Psoas muscle (tissue), 8 donors: ENCODE data around the gene GASK1A. TPM values are rescaled to one million over a fixed set of nuclear protein-coding genes. Genes with fewer than 3 reads are reported as not detected.
"Not testable (repeated sequence)": the region's sequence is repeated elsewhere in the genome, so short reads cannot be mapped to it uniquely, and the experiment has no call there.

ENCODE experiments used
- ATAC-seq, 4 donors: fragments of 200-7000 bp; cut with Tn5 transposase; one replicate each; pipeline ENCODE4 v1.9.1; 2020; ENCODE audit warnings: moderate library complexity in 3 of 4, mild to moderate bottlenecking in 2 of 4
- DNase-seq, 2 donors: peaks; one replicate each; pipeline ENCODE4 v3.0.0-alpha.2; 2020
- H3K27ac ChIP-seq: fragments of 200-600 bp; one replicate; pipeline ENCODE4 v1.8.0; 2022
- H3K27me3 ChIP-seq, 3 donors: fragments of 200-600 bp in 1 of 3; one replicate each; pipeline versions ENCODE4 v1.6.1 to v1.8.0; 2013 to 2022; ENCODE audit warnings: low read length in 2 of 3, mild to moderate bottlenecking in 2 of 3, moderate library complexity in 1 of 3; ENCODE audit not compliant: insufficient read depth in 3 of 3
- H3K36me3 ChIP-seq, 2 donors: fragments of 200-600 bp in 1 of 2; one replicate each; pipeline versions ENCODE4 v1.6.1 to v1.8.0; 2013 to 2022; ENCODE audit warnings: low read depth in 1 of 2, mild to moderate bottlenecking in 1 of 2, moderate library complexity in 1 of 2; ENCODE audit not compliant: insufficient read depth in 1 of 2
- H3K4me1 ChIP-seq: fragments of 200-600 bp; one replicate; pipeline ENCODE4 v1.8.0; 2022
- H3K4me3 ChIP-seq: fragments of 200-600 bp; one replicate; pipeline ENCODE4 v1.8.0; 2022; ENCODE audit warnings: mild to moderate bottlenecking
- H3K9me3 ChIP-seq: fragments of 200-600 bp; one replicate; pipeline ENCODE4 v1.8.0; 2022
- WGBS, 3 donors: extraction: QIAGEN DNeasy Blood & Tissue Kit; methylation state at CpG; one replicate each; pipeline versions ENCODE4 v1.1.6 to v1.1.7; 2013; 5-methylcytosine and 5-hydroxymethylcytosine counted together
- intact Hi-C, 2 donors: fragments of 100-400 bp; cut with DNase I; formaldehyde crosslinking; loops; one replicate each; pipeline versions ENCODE4 v1.11.0 to v1.14.2; 2022
- polyA plus RNA-seq, 3 donors: library from polyadenylated mRNA; stranded (reverse); fragments of 200-250 nt; gene quantifications; one replicate each; pipeline ENCODE4 v1.2.3, GENCODE V29; 2013
- total RNA-seq, 4 donors: library from RNA; stranded (reverse); fragmentation: NEBNext Ultra II Directional in 2 of 4; extraction: Animal tissue kit (Norgen Biotek cat#: 25700) in 2 of 4; gene quantifications; one replicate each; pipeline versions ENCODE4 v1.2.1 to v1.2.4, GENCODE V29; 2021 to 2023
- TF ChIP-seq, protein P1 (sequence below): fragments of 200-600 bp; IDR thresholded peaks from one replicate; pipeline ENCODE4 v1.8.0; 2022; ENCODE audit warnings: antibody characterized with exemption
- donor health status: healthy with polysubstance abuse.
- donor health status: DM: no; HTN: no; CAD: no; lungs with moderate emphysema.
- donor health status: Bipolar disorder and iron deficiency.
- donor health status: healthy.
- donor health status: DM: yes; HTN: yes; CAD: no.
- donor health status: DM: no; HTN: no; CAD: no.
- donor health status: DM: no; HTN: no; CAD: no.
- donor health status: DM: yes; HTN: yes; CAD: no.

GASK1A gene
- total and polyA plus RNA-seq, 7 donors, result 0.40 to 3.7 (median 1.5) TPM

DNA sequence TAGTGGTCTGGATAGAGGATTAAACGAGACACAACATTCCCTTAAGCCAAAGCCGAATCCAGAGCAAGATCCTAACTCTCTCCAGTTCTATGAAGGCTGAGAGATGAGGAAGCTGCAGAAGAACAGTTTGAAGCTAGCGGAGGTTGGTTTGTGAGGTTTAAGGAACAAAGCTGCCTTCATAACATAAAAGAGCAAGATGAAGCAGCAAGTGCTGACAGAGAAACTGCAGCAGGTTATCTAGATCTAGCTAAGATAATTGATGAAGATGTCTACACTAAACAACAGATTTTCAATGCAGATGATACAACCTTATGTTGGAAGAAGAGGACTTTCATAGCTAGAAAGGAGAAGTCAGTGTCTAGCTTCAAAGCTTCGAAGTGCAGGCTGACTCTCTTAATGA, 14.8 kb upstream of the GASK1A start:
- 89 to 90% (median 89%) methylated on average over 4 of the region's 4 CpGs for WGBS, 3 donors
- no peaks in the 10 kb centered on the region for H3K9me3 ChIP-seq
- ATAC-seq, result no peak
- DNase-seq, result no peak
- intact Hi-C loops, result loop anchor here (5.0 to 10.0 kb wide), 4 partner anchors 111 to 541 kb away; no protein-coding TSS in a partner anchor
- no peaks in the 10 kb centered on the region for H3K27me3 ChIP-seq
- H3K27ac ChIP-seq, result no peak overlapping the region
- TF ChIP-seq, protein P1, sequence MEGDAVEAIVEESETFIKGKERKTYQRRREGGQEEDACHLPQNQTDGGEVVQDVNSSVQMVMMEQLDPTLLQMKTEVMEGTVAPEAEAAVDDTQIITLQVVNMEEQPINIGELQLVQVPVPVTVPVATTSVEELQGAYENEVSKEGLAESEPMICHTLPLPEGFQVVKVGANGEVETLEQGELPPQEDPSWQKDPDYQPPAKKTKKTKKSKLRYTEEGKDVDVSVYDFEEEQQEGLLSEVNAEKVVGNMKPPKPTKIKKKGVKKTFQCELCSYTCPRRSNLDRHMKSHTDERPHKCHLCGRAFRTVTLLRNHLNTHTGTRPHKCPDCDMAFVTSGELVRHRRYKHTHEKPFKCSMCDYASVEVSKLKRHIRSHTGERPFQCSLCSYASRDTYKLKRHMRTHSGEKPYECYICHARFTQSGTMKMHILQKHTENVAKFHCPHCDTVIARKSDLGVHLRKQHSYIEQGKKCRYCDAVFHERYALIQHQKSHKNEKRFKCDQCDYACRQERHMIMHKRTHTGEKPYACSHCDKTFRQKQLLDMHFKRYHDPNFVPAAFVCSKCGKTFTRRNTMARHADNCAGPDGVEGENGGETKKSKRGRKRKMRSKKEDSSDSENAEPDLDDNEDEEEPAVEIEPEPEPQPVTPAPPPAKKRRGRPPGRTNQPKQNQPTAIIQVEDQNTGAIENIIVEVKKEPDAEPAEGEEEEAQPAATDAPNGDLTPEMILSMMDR, result no peak
- no peaks in the 10 kb centered on the region for H3K4me1 ChIP-seq
- H3K4me3 ChIP-seq, result no peak overlapping the region
- H3K36me3 ChIP-seq, result no peaks in the 10 kb centered on the region

DNA sequence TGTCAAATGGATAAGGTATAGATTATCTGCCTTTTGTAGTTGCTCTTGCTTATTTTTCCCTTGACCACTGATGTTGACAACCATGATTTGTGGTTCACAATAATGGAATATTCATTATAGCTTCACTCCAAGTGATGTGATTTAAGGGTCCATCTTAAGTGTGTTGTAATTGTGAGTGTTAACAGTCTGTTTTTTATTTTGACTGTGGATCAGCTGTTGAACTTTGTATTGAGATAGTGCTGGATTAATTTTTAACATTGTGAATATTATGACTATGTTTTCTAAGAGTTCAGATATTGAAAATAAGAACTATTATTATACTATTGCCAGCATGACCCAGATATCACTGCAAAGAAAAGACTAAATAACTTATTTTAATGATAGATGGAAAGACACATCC, 8.6 kb upstream of the GASK1A start:
- ATAC-seq, result no peak
- Histone ChIP-seq H3K9me3 (no peaks in the 10 kb centered on the region), H3K4me1 (no peaks in the 10 kb centered on the region), H3K27me3 (no peaks in the 10 kb centered on the region), H3K4me3 (no peak overlapping the region), H3K27ac (no peak overlapping the region), H3K36me3 (no peaks in the 10 kb centered on the region)
- intact Hi-C loops, result no loop called here
- no peak for DNase-seq
- TF ChIP-seq, protein P1, result no peak

DNA sequence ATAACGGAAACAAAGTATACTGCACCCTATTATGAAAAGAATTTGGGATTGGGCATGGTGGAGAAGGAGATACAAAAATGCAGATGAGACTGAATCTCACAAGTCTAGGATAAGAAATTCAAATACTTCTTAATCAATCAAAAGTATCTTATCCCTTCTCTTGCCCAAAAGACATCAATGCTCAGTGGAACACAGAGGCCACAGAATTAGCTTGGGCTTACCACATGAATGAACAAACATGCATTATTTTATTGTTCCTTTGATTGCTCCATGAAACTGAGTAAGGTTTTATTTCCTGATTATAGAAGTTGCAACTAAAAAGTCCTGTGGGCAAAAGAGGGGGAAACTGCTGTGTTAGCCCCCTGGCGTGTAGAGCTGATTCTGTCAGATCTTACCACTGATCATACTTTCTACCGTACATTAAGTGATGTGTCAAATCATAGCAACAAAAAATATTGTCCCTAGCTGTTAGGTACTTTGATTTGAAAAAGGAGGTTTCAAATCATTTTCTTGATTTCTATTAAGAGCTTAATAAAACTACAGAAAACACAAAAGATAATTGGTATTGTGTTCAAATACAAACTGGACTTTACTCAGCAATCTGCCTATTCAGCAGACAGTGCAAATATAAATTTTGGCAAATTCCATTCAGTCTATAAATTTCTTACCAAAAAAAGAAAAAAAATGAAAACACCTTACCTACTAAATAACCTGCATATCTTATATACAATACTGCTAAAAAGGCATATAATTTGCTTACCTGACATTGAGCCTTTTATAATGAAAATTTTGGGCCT, 7.9 kb upstream of the GASK1A start:
- WGBS, 3 donors, result 81 to 97% (median 95%) methylated on average over 3 of the region's 3 CpGs
- Histone ChIP-seq H3K4me1 (no peaks in the 10 kb centered on the region), H3K27ac (no peak overlapping the region), H3K36me3 (no peaks in the 10 kb centered on the region), H3K27me3 (no peaks in the 10 kb centered on the region), H3K9me3 (no peaks in the 10 kb centered on the region), H3K4me3 (no peak overlapping the region)
- intact Hi-C loops, result no loop called here
- TF ChIP-seq, protein P1, result no peak
- no peak for DNase-seq
- no peak for ATAC-seq

DNA sequence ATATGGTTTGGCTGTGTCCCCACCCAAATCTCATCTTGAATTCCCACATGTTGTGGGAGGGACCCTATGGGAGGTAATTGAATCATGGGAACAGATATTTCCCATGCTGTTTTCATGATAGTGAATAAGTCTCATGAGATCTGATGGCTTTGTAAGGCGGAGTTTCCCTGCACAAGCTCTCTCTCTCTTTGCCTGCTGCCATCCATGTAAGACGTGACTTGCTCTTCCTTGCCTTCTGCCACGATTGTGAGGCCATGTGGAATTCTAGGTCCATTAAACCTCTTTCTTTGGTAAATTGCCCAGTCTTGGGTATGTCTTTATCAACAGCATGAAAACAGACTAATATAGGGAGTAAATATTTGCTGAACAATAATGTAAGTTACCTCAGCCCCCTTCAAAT, 4.2 kb upstream of the GASK1A start:
- DNase-seq, intact Hi-C loops, ATAC-seq, H3K27me3 ChIP-seq, H3K9me3 ChIP-seq, H3K4me1 ChIP-seq, H3K36me3 ChIP-seq, H3K4me3 ChIP-seq, H3K27ac ChIP-seq: not testable (repeated sequence)
- 92 to 98% (median 94%) methylated on average over 3 of the region's 3 CpGs for WGBS, 3 donors

DNA sequence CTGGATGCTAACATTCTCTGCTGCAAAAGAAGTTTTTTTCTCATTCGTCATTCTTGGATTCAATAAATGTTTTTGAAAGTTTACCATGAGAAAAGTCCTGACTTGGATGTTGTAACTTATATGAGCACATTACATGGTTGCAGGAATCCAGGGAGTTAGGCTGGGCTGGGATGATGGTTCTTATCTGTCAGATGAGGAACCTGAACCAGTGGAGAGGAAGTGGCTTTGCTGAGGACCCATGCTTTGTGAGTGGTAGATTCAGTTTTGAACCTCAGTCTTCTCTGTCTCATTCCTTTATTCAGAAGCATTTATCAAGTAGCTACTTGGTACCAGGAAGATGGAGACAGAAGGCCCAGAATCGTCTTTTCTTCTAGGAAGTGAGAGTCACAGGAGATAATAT, 3.7 kb upstream of the GASK1A start:
- Histone ChIP-seq H3K4me1 (no peaks in the 10 kb centered on the region), H3K9me3 (no peaks in the 10 kb centered on the region), H3K27ac (no peak overlapping the region), H3K27me3 (peaks cover 0 to 6% (median 0%) of the 10 kb centered on the region in 3 donors), H3K4me3 (no peak overlapping the region), H3K36me3 (no peaks in the 10 kb centered on the region)
- intact Hi-C loops, result no loop called here
- TF ChIP-seq, protein P1, result no peak
- ATAC-seq (no peak), DNase-seq (no peak)
- 87 to 91% (median 88%) methylated on average over 2 of the region's 2 CpGs for WGBS, 3 donors
